ENCODE measurements around the gene AFF1.

Gene AFF1

DNA sequence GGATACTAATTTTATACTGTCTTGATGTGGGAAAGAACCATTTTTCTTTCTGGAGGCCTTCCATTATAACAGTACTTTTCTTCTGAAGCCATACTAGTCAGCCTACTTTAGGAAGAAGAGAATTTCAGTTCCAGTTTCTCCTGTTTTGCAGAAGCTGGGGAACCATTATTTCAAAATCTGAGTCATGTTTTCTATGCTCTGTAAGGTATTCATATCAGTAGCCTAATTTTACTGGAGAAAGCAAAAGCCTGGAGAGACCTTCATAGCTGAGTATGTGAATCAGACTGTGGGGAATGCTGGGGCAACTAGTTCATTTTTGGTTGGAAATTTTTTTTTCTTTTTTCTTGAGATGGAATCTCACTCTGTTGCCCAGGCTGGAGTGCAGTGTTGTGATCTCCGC, 22.4 kb downstream of the AFF1 start:
- peak; percentile 71 for DNase-seq (ENCODE audit: low read depth, low spot score)
- TF ChIP-seq, protein P1, sequence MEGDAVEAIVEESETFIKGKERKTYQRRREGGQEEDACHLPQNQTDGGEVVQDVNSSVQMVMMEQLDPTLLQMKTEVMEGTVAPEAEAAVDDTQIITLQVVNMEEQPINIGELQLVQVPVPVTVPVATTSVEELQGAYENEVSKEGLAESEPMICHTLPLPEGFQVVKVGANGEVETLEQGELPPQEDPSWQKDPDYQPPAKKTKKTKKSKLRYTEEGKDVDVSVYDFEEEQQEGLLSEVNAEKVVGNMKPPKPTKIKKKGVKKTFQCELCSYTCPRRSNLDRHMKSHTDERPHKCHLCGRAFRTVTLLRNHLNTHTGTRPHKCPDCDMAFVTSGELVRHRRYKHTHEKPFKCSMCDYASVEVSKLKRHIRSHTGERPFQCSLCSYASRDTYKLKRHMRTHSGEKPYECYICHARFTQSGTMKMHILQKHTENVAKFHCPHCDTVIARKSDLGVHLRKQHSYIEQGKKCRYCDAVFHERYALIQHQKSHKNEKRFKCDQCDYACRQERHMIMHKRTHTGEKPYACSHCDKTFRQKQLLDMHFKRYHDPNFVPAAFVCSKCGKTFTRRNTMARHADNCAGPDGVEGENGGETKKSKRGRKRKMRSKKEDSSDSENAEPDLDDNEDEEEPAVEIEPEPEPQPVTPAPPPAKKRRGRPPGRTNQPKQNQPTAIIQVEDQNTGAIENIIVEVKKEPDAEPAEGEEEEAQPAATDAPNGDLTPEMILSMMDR (IDR thresholded peaks at IDR 0.05; ENCODE audit: low read depth, low read length): no peak
- in situ Hi-C loops (cut with HindIII; ENCODE audit: low sequenced_read_pairs): no loop called here
- H3K4me3 ChIP-seq (ENCODE audit: low read depth, low read length): no peak overlapping the region

DNA sequence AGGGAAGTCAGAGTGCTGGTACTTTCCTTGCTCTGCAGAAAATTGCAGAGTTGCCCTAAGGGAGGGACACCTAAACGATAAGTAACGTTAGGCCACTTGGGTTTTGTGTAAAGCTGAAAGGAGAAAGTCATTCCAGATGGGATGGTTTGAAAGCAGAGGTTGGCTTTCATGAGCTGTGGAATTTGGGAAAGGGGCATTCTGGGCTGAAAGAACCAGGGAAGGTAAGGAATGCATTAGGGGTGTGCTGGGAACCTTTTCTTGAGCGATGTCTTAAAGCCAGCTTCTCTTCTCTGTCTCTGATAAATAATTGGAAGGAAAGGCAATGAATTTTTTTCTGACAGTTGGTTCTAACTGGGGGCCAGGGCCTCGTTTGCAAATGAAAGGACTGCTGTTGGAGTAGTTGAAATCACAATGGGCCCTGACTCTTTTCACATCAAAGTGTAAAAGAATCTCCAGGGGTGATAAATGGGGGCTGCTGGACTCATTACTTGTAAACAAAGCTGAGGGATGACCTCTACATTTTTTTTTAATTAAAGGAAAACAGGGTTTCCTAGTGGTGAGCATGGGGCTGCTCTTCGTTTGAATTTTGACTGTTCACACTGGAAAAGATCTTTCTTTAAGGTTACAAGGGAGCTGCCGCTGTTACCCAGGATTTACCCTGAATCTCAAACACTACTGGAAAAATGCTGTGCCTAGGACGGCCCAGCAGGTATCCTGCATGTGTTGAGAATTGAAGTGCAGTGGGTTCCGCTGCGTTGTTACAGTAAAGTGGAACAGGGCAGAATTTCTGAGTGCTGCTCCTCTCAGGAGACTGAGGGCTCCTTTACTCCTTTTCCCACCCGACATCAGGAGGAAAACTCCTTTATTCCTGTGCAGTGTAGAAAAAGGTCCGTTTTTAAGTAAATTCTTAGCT, 25.0 kb downstream of the AFF1 start:
- TF ChIP-seq, protein P1 (IDR thresholded peaks at IDR 0.05; ENCODE audit: low read depth, low read length): no peak
- in situ Hi-C loops (cut with HindIII; ENCODE audit: low sequenced_read_pairs): no loop called here
- no peak overlapping the region for H3K4me3 ChIP-seq (ENCODE audit: low read depth, low read length)
- DNase-seq (ENCODE audit: low read depth, low spot score): no peak

DNA sequence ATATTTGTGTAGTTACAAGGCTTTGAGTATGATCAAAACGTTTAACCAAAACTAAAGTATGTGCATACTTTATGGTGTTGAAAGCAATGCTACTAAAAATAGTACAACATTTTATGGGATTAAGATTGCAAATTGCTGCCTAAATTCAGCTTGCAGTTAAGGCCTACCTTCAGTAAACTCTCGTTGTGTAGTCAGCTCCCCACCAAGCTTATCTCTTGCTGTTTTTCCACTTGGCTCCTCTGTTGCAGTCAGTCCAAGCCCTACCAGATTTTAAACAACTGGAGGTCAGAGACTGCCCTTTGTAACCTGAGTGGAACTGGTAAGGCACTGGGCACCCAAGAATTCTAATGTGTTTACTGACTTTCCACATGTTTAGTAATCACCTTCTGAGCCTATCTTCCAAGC, 25.7 kb downstream of the AFF1 start:
- DNase-seq (ENCODE audit: low read depth, low spot score): no peak
- TF ChIP-seq, protein P1 (IDR thresholded peaks at IDR 0.05; ENCODE audit: low read depth, low read length): no peak
- in situ Hi-C loops (cut with HindIII; ENCODE audit: low sequenced_read_pairs): no loop called here
- no peak overlapping the region for H3K4me3 ChIP-seq (ENCODE audit: low read depth, low read length)

DNA sequence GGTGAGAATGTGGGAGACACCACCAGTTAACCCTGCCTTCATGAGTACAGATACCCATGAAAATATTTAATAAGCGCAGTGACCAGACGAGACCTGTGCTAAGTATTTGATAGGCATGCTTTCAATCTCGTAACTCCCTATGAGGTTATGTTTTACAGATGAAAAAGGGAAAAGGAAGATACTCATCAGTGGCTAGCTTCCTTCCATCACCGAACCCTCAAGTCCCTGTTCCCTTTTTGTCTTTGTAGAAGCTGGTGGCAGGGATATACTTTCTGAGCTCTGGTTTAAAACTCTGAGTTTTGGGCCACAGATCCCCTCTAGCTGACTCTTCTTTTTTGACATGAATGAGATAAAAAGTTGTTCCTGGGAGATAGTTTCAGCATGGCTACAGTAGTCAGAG, 26.3 kb downstream of the AFF1 start:
- DNase-seq (ENCODE audit: low read depth, low spot score): no peak
- in situ Hi-C loops (cut with HindIII; ENCODE audit: low sequenced_read_pairs): no loop called here
- TF ChIP-seq, protein P1 (IDR thresholded peaks at IDR 0.05; ENCODE audit: low read depth, low read length): no peak
- H3K4me3 ChIP-seq (ENCODE audit: low read depth, low read length): no peak overlapping the region

DNA sequence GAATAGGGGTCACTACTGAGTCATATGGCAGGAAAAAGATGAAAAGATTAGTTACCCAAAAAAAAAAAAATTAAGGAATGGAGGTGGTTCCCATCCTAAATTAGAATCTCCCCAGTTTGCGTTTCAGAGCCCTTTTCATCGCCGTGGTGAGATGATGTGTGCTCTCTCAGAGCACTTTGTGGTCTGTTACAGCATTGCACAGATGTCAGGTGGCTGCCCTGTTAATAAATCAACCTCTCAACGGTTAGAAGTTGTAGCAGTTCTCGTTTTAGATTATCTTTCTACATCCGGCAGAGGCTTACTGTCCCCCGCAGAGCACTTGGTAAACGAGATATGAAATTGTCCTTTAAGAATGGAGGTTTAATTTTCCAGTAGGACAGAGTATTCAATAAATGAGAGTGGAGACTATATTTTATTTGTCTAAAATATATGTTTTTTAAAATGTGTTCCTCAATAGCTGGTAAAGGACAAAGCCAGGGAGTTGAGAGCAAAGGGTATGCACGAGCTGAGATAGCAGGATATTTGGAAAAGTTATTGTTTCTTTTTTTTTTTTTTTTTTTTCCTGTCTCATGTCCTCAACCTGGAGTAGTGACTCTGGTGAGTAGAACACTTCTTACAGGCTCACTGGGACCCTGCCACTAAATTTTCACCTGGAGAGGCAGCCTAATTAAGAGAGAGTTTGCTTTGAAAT, 26.9 kb downstream of the AFF1 start:
- peak; percentile 75 for DNase-seq (ENCODE audit: low read depth, low spot score)
- TF ChIP-seq, protein P1 (IDR thresholded peaks at IDR 0.05; ENCODE audit: low read depth, low read length): no peak
- in situ Hi-C loops (cut with HindIII; ENCODE audit: low sequenced_read_pairs): no loop called here
- no peak overlapping the region for H3K4me3 ChIP-seq (ENCODE audit: low read depth, low read length)

DNA sequence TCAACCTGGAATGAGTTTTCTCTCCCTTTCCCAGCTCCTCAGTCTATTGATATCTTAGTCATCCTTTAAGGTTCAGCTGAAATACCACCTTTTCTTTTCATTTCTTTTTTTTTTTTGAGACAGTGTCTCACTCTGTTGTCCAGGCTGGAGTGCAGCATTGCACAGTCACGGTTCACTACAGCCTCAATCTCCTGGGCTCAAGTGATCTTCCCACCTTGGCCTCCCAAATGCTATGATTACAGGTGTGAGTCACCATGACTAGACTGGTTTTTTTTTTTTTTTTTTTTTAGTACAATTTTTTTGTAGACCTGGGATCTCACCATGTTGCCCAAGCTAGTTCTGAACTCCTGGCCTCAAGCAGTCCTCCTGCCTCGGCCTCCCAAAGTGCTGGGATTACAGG, 28.9 kb downstream of the AFF1 start:
- no peak for DNase-seq (ENCODE audit: low read depth, low spot score)
- no peak overlapping the region for H3K4me3 ChIP-seq (ENCODE audit: low read depth, low read length)
- TF ChIP-seq, protein P1 (IDR thresholded peaks at IDR 0.05; ENCODE audit: low read depth, low read length): no peak
- in situ Hi-C loops (cut with HindIII; ENCODE audit: low sequenced_read_pairs): no loop called here
